Adrenal gland (tissue), 12 donors: Measurements from ENCODE around the gene DUSP8. TPM values are rescaled to one million over a fixed set of nuclear protein-coding genes. Genes with fewer than 3 reads are reported as not detected.

Experiments
- DNase-seq, 7 donors: peaks; one replicate each; pipeline ENCODE4 v3.0.0-alpha.2; 2019 to 2020
- H3K27ac ChIP-seq, 5 donors: fragments of 200-600 bp; sonication (generic) in 4 of 5; 1 replicate in 3 of 5; 2 replicates in 2 of 5; pipeline versions ENCODE4 v1.5.1 to v1.8.0; 2016 to 2020; ENCODE audit warnings: mild to moderate bottlenecking in 1 of 5
- H3K27me3 ChIP-seq: fragments of 200-600 bp; 2 replicates; pipeline ENCODE4 v1.8.0; 2021
- H3K36me3 ChIP-seq, 2 donors: fragments of 200-600 bp; replicated peaks in 1 of 2; 1 replicate in 1 of 2; 2 replicates in 1 of 2; pipeline versions ENCODE4 v1.5.1 to v1.8.0; 2018 to 2022
- H3K4me1 ChIP-seq, 2 donors: fragments of 200-600 bp; replicated peaks in 1 of 2; 1 replicate in 1 of 2; 2 replicates in 1 of 2; pipeline versions ENCODE4 v1.5.1 to v1.8.0; 2018 to 2021
- H3K4me3 ChIP-seq, 4 donors: fragments of 200-600 bp; sonication (generic) in 3 of 4; one replicate each; pipeline ENCODE4 v1.5.1; 2016 to 2018
- H3K9me3 ChIP-seq, 3 donors: fragments of 200-600 bp; sonication (generic) in 1 of 3; replicated peaks in 1 of 3; 1 replicate in 2 of 3; 2 replicates in 1 of 3; pipeline versions ENCODE4 v1.5.1 to v1.8.0; 2016 to 2021
- POLR2A ChIP-seq, 2 donors: fragments of 450-650 bp; IDR thresholded peaks; one replicate each; pipeline ENCODE4 v1.6.1; 2017; ENCODE audit warnings: antibody characterized with exemption in 2 of 2, mild to moderate bottlenecking in 2 of 2, moderate library complexity in 1 of 2
- WGBS, 4 donors: extraction: QIAGEN DNeasy Blood & Tissue Kit in 2 of 4; methylation state at CpG; one replicate each; pipeline versions ENCODE4 v1.1.5 to v1.1.7; 2013 to 2017; 5-methylcytosine and 5-hydroxymethylcytosine counted together
- intact Hi-C, 2 donors: fragments of 100-400 bp; cut with DNase I; formaldehyde crosslinking; loops; one replicate each; pipeline versions ENCODE4 v1.14.1 to v1.15.0; 2022 to 2023
- polyA plus RNA-seq, 3 donors: library from polyadenylated mRNA; stranded (reverse); fragments of 200-250 nt in 2 of 3; fragments of 350-450 nt in 1 of 3; fragmentation: Illumina TruSeq in 1 of 3; extraction: RNeasy Lipid Tissue Mini Kit (QIAGEN cat#74804) in 1 of 3; gene quantifications; one replicate each; pipeline ENCODE4 v1.2.3, GENCODE V29; 2013 to 2014
- total RNA-seq, 9 donors: library from RNA; depleted of rRNA in 4 of 9; stranded (reverse); fragments of >200 nt in 4 of 9; fragments of 120-200 nt in 1 of 9; fragmentation: NEBNext Ultra II Directional in 1 of 9; extraction: Animal tissue kit (Norgen Biotek cat#: 25700) in 1 of 9; gene quantifications; one replicate each; pipeline versions ENCODE4 v1.1.0 to v1.2.4, GENCODE V29; 2013 to 2023
- TF ChIP-seq, protein P1 (sequence below), 6 experiments: fragments of 450-650 bp in 4 of 6; fragments of 200-600 bp in 2 of 6; sonication (generic) in 1 of 6; IDR thresholded peaks; 1 replicate in 5 of 6; 2 replicates in 1 of 6; pipeline versions ENCODE4 v1.5.1 to v1.8.0; 2016 to 2021; ENCODE audit warnings: antibody characterized with exemption in 6 of 6, mild to moderate bottlenecking in 2 of 6, moderate library complexity in 1 of 6
- donor health status: healthy with polysubstance abuse.
- donor health status: Bipolar disorder and iron deficiency.
- donor health status: DM: yes; HTN: yes; CAD: no.
- donor health status: DM: no; HTN: no; CAD: no.
- donor health status: DM: no; HTN: no; CAD: no.
- donor health status: DM: yes; HTN: yes; CAD: no.

Gene DUSP8
- total and polyA plus RNA-seq, 12 donors: 0.22 to 6.3 (median 2.0) TPM

DNA sequence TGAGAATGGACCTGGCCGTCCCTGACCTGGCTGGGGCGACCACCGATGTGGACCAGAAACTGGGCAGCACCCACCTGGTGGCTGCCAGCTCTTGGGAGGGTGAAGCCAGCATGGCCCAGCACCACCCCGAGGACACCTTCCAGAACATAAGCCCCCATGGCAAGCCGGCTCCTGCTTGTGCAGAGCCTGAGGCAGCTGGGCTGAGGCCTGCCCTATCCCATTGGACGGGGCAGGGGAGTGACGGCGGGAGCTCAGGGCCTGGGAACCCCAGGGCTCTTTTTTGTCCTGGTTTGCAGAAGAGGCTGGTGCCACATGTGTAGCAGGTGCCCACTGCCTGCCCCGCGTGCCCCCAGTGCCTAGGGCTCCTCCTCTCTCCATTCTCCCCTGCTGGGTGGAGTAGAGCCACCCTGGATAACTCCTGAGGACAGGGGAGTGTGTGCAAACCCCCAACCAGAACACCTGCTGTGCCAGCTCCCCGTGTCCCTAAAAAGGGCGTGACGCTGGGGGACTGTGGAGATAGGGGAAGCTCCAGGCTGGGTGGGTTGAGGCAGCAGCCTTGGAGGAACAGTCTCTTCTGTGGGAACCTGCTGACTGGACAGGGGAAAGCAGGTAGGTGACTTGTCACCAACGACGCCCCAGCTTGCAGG is 11.9 kb downstream of the DUSP8 start:
- Histone ChIP-seq H3K27me3 (no peaks in the 10 kb centered on the region), H3K4me1 (peaks cover 25 to 33% of the 10 kb centered on the region in 2 donors), H3K4me3 (no peak overlapping the region), H3K27ac (peak overlapping the region in 3 of 5 donors; percentile 53 to 93 (median 86)), H3K9me3 (no peaks in the 10 kb centered on the region), H3K36me3 (no peaks in the 10 kb centered on the region)
- TF ChIP-seq, protein P1, sequence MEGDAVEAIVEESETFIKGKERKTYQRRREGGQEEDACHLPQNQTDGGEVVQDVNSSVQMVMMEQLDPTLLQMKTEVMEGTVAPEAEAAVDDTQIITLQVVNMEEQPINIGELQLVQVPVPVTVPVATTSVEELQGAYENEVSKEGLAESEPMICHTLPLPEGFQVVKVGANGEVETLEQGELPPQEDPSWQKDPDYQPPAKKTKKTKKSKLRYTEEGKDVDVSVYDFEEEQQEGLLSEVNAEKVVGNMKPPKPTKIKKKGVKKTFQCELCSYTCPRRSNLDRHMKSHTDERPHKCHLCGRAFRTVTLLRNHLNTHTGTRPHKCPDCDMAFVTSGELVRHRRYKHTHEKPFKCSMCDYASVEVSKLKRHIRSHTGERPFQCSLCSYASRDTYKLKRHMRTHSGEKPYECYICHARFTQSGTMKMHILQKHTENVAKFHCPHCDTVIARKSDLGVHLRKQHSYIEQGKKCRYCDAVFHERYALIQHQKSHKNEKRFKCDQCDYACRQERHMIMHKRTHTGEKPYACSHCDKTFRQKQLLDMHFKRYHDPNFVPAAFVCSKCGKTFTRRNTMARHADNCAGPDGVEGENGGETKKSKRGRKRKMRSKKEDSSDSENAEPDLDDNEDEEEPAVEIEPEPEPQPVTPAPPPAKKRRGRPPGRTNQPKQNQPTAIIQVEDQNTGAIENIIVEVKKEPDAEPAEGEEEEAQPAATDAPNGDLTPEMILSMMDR (IDR thresholded peaks at IDR 0.05): no peak
- TF ChIP-seq POLR2A (IDR thresholded peaks at IDR 0.05): no peak
- WGBS, 4 donors: 82 to 91% (median 84%) methylated on average over 5 to 15 of the region's 15 CpGs
- intact Hi-C loops: no loop called here
- DNase-seq: no peak

DNA sequence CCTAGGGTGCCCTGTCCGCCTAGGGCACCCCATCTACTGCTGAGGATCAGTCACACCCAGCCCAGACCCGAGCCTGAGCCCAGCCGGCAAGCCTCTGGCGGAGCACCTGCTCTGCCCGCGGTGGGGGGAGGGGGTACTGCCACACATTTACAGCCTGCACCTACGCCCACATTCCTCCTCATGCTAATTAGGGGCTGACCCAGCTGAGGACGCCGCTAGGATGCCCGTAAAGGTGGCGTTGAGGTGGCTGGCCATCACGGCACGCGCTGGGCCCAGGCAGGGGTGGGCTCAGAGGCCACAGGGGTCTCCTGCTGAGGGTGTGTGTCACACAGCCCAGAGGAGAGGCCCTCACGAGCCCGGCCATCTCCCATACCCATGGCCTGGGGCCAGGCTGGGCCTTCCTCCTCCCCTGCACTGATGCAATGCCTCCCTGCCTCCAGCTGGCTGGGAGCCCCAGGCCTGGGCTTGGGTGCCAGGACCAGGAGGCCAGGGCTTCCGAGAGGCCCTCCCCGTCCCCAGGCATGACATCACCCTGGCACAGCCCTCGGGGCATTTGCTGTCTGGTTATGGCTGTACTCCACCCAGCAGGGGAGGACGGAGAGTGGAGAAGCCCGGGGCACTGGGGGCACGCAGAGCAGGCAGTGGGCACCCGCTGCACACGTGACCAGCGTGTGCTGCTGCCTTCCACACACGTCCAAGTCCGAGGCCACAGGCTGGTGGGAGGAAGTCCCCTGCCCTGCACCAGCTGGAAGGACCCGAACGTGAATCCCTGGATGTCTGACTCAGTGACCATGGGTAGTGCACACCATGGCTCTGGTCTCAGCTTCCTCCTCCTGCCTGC is 12.7 kb downstream of the DUSP8 start:
- peak in 1 of 2 donors; percentile 47 for TF ChIP-seq POLR2A (IDR thresholded peaks at IDR 0.05)
- TF ChIP-seq, protein P1 (IDR thresholded peaks at IDR 0.05): no peak
- intact Hi-C loops: no loop called here
- no peaks in the 10 kb centered on the region for H3K36me3 ChIP-seq
- no peaks in the 10 kb centered on the region for H3K27me3 ChIP-seq
- H3K4me1 ChIP-seq: peaks cover 20 to 25% of the 10 kb centered on the region in 2 donors
- WGBS, 4 donors: 16 to 42% (median 37%) methylated on average over 9 to 29 of the region's 29 CpGs
- H3K9me3 ChIP-seq: no peaks in the 10 kb centered on the region
- no peak overlapping the region for H3K4me3 ChIP-seq
- DNase-seq: peak; percentile 95 to 98 (median 96)
- H3K27ac ChIP-seq: peak overlapping the region in 4 of 5 donors; percentile 53 to 93 (median 72)

DNA sequence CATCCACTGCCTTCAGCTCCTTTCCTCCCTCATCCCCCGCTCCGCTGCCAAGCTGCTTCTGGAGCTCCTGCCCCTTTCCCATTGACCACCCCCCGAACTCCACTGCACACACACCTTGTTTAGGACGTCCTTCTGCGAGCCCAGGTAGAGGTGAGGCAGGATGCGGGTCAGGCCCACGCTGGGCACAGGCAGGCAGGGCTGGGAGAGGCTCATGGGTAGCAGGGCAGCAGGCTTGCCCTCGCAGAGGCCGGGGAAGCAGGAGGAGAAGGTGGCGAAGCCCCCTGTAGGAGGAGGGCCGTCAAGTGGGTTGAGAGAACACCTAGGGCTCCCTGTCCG is 13.3 kb downstream of the DUSP8 start:
- peaks cover 16 to 19% of the 10 kb centered on the region in 2 donors for H3K4me1 ChIP-seq
- H3K27me3 ChIP-seq: no peaks in the 10 kb centered on the region
- TF ChIP-seq POLR2A (IDR thresholded peaks at IDR 0.05): no peak
- TF ChIP-seq, protein P1 (IDR thresholded peaks at IDR 0.05): no peak
- DNase-seq: no peak
- WGBS, 4 donors: 60 to 70% (median 69%) methylated on average over 7 to 12 of the region's 12 CpGs
- no peaks in the 10 kb centered on the region for H3K36me3 ChIP-seq
- H3K9me3 ChIP-seq: no peaks in the 10 kb centered on the region
- H3K4me3 ChIP-seq: no peak overlapping the region
- intact Hi-C loops: no loop called here
- peak overlapping the region in 4 of 5 donors; percentile 53 to 93 (median 72) for H3K27ac ChIP-seq

DNA sequence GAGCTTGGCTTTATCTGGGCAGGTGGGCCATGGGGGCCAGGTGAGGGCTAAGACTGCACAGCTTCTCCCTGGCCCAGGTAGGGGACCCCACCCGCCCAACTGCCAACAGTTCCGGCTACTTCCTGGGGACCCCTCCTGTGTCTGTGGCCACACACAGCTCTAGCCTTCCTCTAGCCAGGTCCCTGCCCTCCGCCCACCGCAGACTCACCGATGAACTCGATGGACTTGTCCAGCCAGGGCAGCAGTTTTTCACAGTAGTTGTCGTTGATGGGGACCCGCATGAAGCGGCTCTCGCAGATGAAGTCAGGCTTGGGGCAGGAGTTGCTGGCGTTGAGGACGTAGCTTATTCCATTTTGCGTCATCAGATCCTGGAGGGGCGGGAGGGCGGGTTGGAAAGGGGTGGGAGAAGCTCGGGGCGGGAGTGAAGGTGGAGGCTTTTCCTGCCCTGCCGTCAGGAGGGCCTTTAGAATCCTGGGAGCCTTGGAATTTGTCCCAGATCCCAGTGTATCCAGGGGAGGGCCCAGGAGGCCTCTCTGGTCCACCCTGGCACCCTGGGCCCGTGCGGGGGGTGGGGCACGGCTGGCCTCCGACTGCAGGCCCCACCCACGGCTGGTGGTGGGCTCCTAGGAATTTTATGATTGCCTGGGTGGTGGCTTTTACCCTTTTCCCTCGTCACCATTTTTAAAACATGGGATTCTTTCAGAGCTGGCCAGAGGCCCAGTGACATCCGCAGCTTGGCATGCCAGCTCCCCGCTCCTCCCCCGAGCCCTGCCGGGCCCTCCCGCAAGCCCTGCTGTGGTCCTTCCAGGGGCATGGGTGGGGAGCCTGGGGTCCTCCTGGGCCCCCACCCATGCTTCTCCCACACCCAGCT is 13.9 kb downstream of the DUSP8 start:
- DNase-seq: peak; percentile 67 to 86 (median 82)
- no peaks in the 10 kb centered on the region for H3K36me3 ChIP-seq
- H3K9me3 ChIP-seq: no peaks in the 10 kb centered on the region
- WGBS, 4 donors: 40 to 55% (median 46%) methylated on average over 21 to 29 of the region's 29 CpGs
- TF ChIP-seq, protein P1 (IDR thresholded peaks at IDR 0.05): no peak
- peaks cover 16 to 19% of the 10 kb centered on the region in 2 donors for H3K4me1 ChIP-seq
- peak overlapping the region in 4 of 5 donors; percentile 53 to 93 (median 72) for H3K27ac ChIP-seq
- intact Hi-C loops: no loop called here
- no peak overlapping the region for H3K4me3 ChIP-seq
- H3K27me3 ChIP-seq: no peaks in the 10 kb centered on the region
